Myocyte (in vitro differentiated cells): ENCODE measurements around the gene DNAH9. TPM values are rescaled to one million over a fixed set of nuclear protein-coding genes. Genes with fewer than 3 reads are reported as not detected.

Source experiments
- DNase-seq: peaks from one replicate; pipeline ENCODE4 v3.0.0-alpha.2; 2012; ENCODE audit warnings: low read depth
- total RNA-seq: library from RNA; depleted of rRNA; stranded (reverse); fragments of >200 nt; gene quantifications from 2 replicates; pipeline ENCODE4 v1.2.3, GENCODE V29; 2014

DNAH9 gene
- total RNA-seq, 1 donor from 2014 or later: not detected

DNA sequence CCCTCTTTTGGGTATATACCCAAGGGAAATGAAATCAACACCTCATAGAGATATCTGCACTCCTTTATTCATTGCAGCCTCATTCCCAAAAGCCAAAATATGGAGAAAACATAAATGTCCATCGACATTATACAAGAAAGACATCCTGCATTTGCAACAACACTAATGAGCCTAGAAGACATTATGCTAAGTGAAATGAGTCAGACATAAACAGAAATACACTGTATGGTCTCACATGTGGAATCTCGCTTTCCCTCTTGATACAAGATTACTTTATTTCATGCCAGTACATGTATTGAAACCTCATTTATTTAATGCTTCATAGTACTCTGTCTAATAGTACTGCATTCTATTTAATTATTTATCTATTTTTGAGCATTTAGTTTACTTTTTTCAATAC lies 241.8 kb downstream of the DNAH9 start:
- DNase-seq: no peak

DNA sequence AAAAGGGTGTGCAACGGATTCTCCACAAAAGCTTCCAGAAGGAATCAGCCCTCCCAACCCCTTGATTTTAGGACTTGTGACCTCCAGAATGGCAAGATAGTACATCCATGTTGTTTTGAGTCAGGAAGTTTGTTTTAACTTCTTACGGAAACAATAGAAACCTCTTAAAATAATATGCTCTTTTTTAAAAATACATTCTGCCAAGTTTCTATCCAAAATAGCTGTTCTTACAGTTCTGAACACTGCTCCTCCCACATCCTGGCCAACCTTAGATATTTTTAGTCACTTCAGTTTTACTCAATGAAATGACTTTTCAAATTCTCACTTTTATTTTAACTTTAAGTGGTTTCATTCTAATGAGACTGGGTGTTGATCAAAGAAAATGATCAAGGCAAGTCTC lies 242.6 kb downstream of the DNAH9 start:
- DNase-seq: no peak

DNA sequence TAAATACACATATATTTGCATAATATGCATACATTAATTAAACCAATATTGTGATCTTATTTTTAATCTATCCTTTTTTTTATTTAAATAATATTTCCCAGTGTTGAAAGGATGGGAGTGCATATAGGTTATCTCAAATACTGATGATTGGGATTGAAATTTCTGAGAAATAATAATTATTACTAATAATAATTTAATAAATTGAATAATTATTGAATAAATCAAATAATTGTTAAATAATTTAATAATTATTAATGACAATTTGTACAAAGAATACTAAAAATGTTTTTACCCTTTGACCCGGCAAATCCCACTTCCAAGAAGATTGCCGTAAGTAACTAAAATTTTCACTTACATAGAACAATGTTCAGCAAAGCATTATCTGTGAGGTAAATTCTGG lies 250.1 kb downstream of the DNAH9 start:
- no peak for DNase-seq

DNA sequence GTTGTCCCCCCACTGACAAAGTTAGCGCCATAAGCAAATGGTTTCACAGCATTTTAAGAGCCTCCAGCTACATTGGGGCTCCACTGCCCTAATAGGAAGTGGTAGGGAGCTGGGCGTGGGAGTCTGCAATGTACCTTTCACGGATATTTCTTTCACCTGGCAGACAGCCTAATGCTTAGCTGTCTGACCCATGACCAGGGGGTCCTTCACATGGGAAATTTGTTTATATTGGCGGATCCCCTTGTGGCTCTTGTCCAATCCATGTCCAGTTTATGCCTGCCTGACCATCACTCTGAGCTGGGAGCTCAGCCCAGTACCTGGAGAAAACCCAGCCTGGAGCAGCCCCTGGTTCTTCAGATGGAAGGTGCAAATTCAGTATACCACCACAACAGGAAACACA lies 254.0 kb downstream of the DNAH9 start:
- no peak for DNase-seq

DNA sequence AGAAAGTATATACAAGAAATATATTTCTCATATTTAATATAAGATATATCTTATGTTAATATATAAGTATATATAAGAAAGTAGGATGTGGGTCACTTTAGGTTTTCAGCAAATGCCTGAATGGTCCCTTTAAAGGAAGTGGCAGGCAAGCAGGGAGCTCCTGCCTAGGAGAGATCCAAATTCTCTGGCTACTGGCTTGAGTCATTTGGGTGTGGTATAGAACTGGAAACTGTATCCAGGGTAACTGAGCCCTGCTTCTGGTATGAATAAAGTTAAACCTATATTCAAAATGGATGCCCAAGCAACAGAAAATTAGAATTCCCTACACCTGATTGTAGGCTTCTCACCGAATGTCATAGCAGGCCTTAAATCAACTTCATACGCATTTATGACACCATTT lies 254.6 kb downstream of the DNAH9 start:
- DNase-seq: no peak

DNA sequence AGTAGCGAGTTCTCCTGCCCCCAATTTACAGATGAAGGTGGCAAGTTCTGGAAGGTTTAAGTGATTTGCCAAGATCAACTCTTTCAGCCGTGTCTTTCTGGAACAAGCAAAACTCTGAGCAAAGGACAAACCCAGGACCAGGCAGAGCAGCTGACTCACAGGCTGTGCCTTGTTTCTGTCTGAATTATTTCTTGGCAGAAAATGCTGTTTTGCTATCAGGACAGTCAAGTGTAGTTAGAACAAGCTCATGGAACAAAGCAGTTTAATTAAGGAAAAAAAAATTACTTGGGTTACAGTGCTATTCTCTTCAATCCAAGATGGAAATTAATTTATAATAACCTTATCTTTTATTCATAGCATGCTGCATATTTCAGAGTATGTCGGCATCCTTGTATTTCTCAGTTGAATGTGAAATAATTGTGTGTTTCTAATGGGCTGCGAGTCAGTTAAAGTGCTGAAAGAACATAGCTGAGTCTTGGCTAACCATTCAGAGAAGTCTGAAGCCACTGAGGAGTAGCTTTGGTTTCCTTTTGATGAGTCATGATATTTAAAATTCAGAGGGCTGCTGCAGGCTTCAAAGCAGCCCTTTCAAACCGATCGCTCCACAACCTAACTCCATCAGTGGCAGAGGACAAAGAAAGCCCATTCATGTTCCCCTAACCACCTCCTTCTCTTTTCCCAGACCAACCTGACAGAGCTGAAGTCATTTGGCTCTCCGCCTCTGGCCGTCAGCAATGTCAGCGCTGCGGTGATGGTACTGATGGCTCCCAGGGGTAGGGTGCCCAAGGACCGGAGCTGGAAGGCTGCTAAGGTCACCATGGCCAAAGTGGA lies 255.3 kb downstream of the DNAH9 start:
- no peak for DNase-seq

DNA sequence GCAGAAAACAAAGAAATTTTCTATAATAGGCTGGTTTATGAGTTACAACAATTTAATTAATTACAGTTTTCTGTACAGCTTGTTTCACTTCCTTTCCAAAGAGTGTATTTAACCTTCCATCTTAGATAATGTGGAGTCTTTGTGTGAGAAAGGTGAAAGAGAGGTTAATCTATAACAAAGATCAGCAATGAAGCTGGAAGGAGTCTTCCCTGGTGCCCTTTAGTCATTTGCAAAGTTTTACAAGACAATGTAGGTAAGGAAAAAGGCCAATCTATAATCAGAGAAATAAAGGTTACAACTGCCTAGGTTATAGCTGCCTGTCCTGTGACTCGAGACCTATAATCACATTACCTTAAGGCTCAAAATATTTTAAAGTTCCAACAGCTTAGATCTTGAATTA lies 257.0 kb downstream of the DNAH9 start:
- DNase-seq: no peak

DNA sequence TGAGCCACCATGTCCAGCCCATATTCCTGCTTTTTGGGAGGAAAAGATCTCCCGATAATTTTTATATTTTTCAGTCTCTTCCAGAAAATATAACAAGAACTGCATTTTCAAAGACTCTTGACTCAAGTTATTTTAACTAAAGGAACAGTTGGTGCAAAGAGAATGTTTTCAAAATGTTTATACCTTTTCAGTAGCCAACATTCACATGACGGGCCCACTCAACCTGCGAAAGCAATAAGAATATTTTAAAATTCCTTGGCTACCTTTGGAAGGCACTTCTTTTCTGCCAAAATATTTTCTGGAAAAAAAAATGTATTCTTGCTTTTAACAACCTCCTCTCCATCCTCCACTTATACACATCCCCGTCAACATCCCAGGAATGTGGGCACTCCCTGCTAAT lies 258.7 kb downstream of the DNAH9 start:
- DNase-seq: no peak

DNA sequence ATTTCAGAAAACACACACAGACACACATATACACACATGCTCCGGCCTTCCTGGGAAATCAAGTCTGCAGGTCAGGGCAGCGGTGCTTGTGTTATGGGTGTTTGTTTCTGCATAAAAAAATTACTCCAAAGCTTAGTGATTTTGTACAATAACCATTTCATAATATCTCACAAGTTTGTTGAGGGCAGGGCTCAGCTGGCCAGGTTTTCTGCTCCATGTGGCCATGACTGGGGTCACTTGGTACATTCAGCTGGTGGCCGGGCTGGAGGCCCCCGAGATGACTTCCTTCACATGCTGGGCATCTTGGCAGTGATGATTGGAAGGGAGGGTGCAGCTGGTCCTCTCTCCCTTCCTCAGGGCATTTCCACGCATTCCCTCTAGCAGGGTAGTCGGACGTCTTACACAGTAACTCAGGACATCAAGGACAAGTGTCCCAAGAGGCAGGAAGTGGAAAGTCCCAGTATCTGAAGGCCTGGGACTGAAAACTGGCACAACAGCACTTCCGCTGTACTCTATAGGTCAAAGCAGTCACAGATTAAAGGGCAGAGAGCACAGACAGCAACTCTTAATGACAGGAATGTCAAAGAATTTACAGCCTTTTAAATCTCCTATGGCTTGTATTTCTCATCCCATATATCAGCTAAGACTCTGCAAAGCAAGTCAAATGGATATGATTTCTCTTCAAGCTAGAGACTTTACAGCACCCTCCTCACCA lies 271.6 kb downstream of the DNAH9 start:
- no peak for DNase-seq

DNA sequence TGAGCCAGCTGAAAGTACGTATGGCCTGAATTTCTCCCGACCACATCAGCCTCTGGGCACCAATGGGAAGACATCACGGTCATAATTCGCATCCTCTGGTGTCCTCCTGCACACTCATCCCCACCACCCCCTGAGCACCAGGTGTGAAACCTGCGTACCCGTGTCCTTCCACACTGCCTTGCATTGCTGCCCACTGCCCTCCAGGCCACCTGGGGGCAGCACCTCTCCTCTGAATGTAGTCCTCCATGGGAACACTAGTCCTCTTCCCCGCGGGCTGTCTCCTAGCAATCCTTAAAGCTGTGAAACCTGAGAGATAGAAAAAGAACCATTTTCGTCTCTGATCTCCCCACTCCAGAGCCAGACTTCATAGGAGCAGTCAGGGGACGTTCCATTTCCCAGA lies 273.5 kb downstream of the DNAH9 start:
- no peak for DNase-seq

DNA sequence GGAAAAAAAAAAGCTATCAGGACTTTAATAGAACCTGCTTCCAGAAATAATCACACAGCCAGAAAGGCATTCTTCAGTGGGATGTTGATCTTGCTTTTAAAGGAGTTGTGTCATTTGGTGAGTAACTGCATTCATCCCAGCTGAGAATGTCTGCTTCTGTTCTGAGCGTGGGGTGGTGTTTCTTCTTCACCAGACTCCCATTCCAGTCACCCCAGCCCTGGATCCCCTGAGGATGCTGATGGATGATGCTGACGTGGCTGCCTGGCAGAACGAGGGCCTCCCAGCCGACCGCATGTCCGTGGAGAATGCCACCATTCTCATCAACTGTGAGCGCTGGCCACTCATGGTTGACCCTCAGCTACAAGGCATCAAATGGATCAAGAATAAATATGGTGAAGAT lies 276.5 kb downstream of the DNAH9 start:
- DNase-seq: no peak

DNA sequence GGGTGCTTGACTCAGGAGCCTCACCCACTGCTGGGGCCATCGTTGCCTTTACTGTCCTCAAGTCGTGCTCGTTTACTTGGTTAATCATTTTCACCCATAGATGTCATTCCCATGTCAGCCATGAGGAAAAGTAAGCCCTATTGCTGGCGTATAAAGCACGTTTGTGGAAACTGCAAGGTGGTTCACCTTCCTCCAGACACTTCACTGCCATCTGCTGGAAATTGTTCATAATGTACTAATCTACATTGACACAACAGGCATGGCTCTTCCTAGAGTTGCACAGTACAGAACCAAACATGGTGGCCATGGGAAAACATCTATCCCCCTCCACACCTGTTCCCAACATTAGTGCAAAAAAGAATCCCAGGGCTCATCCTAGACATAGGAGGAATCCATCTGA lies 282.4 kb downstream of the DNAH9 start:
- DNase-seq: no peak

DNA sequence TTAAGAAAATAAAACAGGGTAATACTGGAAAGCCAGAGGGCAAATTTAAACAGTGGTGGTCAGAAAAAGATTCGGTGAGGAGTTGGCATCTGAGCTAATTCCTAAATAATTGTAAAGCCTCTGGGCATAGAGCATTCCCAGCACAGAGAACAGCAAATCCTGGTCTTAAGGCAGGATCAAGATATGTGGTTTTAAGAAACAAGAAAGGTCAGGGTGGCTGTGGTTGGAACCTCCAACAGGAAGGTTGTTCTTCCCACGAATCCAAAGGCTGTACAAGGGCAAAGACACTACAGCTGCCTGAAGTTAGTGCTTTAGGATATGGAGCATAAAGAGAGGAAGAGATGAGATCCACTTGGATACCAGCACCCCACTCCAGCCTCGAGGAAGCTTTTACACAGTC lies 284.4 kb downstream of the DNAH9 start:
- DNase-seq: no peak

DNA sequence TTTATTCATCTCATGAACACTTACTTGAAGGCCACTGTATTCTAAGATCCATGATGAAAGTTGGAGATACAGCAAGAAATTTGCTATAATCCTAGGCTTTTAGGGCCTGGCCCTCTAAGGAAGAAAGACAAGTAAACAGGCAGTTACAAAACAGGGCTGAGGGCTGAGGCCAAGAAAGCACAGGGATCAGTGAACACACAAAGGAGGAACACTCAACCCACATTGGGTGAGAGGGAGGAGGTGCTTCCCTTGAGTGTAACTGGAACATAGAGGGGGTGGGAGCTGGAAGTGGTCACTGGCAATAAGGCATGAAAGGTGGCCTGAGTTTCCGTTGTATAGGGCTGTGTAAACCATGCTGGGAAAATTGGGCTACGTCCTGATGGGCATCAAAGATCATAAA lies 286.8 kb downstream of the DNAH9 start:
- no peak for DNase-seq

DNA sequence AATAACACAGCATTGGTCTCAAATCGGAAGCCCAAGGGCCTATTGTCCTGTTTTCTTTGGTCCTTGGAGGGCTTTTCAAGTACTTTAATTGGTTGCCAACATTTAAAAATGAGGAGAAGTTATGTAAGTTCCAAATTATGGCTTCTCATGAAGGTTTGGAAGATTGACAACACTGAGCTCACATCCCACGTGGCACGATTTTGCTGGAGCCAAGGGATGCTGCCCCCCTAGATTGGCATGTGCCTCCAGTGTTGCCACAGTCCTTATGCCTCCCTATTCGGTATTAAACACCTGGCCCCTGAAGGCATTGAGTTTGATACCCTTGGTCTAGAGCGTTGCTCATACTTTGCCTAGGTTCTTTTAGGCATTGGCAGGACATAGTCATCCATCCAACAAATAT lies 291.0 kb downstream of the DNAH9 start:
- no peak for DNase-seq

DNA sequence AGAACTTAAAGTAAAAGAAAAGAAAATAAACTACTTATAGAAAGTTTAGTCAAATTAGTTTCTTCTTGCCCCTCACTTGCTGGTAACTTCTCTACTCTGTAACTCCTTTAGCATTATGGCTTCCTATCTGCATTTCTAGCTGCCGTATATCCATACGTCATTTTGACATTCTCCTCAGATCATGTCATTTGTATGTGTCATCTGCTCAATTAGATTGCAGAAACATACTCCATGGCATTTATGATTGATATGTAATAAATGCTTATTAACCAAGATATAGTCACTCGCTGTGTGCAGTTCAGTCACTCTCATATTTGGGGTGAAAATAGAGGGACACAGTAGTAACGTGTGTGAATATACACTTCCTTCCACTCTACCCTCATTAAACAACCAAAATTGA lies 295.6 kb downstream of the DNAH9 start:
- DNase-seq: no peak

DNA sequence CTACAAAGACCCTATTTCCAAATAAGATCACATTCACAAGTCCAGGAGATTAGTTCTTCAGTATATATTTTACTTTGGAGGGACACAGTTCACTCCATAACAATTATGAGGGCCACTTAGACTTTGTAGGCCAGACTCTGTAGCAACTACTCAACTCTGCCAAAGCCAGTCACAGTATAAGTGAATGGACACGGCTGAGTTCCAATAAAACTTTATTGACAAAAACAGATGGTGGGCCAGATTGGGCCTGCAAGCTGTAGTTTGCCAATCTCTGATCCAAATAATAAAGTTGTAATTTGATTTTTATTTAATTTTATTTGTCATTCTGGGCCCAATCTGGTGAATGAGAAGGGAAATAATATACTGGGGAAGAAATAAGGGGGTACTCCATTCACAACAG lies 297.9 kb downstream of the DNAH9 start:
- no peak for DNase-seq

DNA sequence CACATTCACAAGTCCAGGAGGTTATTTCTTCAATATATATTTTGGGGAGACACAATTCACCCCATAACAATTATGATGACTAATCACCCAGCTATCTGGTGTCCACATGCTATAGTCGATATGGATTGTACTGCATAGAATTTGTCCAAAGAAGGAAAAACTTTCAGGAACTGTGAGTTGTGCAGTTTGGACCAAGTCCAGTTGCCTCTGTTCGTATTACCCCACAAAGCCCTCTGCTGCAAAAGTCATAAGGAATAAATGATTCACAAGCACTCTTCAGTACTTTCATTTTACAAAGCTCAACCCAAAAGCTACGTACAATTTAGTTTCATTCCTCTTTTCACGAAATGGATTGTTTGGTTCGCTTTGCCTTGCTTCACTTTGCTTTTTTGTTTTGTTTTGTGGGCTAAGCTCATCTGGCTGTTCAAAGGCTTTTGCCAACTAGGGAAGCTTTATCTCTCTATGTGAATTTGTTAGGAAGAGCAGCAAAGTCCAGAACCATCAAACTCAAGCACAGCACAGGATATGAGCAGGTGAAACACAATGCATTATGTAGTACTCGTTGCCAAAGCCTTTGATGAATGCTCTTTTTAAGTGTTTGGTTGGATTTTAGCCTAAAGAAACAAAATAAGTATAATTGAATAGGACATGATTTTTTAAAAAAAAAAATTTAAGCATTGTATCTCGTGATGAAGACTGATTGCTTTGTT lies 300.4 kb downstream of the DNAH9 start:
- no peak for DNase-seq

DNA sequence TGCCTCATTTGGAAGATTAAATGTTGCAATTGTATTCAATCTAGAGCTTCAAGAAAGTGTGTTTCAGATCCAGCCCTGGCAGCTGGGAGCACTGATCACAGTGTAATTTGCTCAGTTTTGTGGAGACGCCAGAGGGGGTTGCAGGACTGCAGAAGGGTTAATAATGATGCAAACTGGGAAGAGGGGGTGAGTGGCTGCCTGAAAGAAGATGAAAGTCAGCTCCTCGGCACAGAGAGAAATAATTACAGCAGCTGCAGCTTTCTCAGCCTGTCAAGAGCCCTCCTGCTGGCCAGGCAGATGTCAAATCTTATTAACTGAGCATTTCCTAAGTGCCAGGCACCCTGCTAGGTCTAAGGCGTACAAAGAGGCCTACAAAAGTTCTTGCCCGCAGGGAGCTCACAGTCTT lies 301.3 kb downstream of the DNAH9 start:
- peak; percentile 1 for DNase-seq

DNA sequence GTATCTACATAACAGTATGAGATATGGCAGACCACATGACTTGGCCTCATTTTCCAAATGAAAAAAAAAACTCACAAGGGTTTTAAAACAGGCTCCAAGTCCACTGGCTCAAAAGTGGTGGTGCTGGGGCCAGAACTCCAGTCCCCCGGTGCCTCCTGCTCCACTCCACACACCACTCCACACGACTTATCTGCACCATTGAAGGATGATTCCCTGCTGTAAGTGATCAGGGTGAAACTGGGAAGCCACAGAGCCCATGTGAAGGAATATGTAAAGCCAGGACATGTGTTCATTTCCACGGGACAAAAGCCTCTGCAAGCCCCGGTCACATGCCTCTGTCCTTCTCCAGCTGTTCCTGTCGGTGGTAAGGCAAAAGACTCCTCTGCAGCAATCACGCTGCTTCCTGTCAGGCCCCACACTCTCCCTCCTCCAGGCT lies 301.8 kb downstream of the DNAH9 start:
- DNase-seq: peak; percentile 10

DNA sequence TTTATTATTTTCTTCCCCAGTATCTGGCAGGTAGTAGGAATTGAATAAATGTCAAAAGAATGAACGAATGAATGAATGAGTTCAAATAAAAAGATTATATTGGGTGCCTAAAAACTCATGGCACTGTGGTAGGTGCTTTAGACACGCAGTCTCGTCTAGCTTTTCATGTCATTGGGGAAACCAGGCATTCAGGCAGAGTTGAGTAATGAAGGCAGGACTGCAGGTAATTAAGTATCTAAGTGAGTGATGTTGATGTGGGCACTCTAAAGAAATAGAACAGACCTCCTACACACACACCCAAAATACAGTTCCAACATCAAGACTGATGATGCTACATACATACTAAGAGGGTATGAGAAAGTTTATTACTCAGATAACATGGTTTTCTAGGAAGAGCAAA lies 302.4 kb downstream of the DNAH9 start:
- no peak for DNase-seq

DNA sequence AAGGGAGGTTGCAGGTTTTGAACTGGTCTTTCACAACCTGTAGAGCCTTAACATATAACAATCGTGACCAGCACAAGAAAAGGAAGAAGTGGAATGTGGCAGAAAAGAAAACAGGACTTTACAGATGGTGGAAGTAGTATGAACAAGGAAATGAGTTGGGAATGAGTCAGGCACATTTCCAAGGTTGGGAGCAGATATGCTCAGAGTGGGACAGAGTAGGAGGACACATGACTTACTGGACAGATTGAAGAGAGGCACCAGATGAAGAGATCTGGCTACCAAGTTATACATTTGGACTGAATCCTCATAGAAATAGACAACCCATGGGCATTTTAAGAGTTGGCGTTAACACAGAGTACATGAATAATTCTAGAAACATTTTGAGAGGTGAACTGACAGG lies 303.7 kb downstream of the DNAH9 start:
- no peak for DNase-seq
